NCI-H446 treated with DMSO at 0.1 percent for 48 hours (cell line): ENCODE measurements around the gene ST7.

ENCODE experiments used
- DNase-seq: peaks from one replicate; lab custom pipeline; 2025; lab: John Stamatoyannopoulos, UW

Gene ST7

DNA sequence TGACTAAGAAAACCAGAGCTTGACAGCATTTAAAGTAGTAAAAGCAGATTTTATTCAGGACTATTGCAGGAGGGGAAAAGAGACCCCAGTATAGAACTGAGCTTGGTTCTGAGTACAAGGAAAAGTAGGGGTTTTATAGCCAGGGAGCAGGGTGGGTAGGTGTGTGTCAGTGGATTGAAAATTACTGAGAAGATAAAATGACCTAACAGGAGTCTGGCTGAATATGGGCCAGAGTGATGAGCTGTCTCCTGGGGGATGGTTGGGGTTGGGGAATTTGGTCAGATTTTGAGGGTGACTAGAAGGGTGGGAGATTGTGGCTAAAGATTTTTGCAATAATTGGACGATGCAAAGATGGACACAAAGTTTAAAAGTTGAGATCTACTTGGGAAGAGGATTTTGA, 114.0 kb downstream of the ST7 start:
- no peak for DNase-seq

GRCh38 chr7:117068511-117069145, 115.3 kb downstream of the ST7 start:
- peak; percentile 68 for DNase-seq

- no peak for DNase-seq
Measured at GRCh38 chr7:117069379-117069778, 116.1 kb downstream of the ST7 start.

- no peak for DNase-seq
Measured at GRCh38 chr7:117071551-117071950, 118.2 kb downstream of the ST7 start.

GRCh38 chr7:117072620-117073118, 119.4 kb downstream of the ST7 start:
- DNase-seq: peak; percentile 88

DNA sequence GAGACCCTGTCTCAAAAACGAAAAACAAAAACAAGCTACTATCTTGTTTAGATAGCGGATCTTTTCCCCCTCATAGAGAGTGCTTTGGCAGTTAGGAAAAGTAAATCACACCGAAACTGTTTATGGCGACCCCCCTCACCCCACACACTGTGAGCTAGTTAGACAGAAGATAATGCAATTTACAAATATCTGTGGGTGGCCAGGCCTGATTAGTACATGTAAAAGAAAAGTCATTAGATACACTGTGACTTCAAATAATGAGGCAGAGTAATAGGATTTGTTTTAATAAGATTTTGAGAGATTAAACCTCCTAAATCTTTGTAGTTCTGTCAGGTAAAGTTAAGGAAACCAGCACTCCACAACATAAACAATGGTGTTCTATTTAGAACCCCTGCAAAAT, 121.1 kb downstream of the ST7 start:
- no peak for DNase-seq

- no peak for DNase-seq
Measured at GRCh38 chr7:117075934-117076333, 122.6 kb downstream of the ST7 start.

- DNase-seq: no peak
Measured at GRCh38 chr7:117076426-117076943, 123.2 kb downstream of the ST7 start.

GRCh38 chr7:117077658-117078057, 124.4 kb downstream of the ST7 start:
- no peak for DNase-seq

DNA sequence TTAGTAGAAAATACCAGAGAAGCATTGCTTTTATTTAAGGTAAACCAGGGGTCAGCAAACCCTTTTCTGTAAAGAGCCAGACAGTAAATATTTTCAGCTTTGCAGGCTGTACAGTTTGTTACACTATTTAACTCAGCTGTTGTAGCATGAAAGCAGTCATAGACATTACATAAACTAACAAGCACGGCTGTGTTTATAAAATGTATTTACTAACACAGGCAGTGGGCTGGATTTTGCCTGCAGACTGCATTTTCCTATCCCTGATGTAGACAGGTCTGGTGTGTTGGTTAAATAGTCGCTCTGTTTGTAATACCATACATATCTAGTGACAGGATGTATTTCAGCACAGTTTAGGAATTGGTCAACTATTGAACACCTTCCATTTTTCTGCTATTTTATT, 129.3 kb downstream of the ST7 start:
- DNase-seq: no peak

DNA sequence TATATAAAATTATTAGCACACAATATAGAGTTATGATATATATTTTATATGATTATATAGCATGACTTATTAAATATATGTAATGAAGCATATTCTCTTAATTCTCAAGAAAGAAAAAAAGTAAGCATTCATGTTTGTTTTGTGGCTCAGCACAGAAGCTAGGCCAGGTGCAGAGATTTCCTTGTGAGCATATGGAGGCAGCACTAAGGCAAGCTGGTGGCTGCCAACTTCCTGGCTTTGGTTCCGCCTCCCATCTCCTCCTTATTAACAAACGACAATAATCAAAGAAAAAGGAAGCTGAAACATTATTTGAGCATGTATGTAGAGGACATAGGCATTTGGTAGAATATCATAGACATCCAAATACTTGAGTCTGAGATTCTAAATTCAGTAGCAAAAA, 130.3 kb downstream of the ST7 start:
- no peak for DNase-seq

DNA sequence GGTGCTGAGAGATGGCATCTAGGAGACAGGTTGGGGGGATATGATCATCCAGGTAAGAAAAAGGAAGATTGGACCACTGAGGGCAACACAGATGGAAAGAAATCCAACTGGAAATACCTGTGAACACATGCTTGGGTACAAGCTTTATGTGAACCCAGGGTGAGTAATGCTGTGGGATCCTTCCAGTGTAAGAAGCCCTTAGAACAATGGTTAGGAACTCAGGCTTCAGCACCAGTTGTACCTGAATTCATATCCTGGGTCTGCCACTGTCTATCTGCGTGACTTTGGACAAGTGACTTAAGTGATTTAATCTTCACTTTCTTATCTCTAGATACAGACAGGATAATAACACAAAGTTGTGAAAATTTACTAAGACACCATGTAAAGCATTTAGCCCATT, 131.0 kb downstream of the ST7 start:
- no peak for DNase-seq

DNA sequence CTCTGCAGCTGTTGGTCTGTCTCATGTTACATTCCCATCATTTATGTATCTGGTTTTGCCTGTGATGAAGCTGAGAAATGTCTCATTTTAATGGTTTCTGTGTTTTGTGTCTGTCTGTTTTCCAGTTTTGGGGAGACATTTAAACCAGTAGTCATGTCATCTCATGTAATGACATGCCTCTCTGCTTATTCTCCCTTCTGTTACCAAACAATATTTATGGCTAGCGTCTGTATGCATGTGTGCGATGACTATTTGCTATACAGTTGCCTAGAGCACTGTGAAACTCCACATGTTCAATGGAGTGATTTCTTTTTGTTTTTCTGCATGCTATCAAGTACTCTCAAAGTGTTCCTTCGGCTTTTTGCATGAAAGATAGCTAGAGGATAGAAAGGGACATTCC, 132.0 kb downstream of the ST7 start:
- no peak for DNase-seq

DNA sequence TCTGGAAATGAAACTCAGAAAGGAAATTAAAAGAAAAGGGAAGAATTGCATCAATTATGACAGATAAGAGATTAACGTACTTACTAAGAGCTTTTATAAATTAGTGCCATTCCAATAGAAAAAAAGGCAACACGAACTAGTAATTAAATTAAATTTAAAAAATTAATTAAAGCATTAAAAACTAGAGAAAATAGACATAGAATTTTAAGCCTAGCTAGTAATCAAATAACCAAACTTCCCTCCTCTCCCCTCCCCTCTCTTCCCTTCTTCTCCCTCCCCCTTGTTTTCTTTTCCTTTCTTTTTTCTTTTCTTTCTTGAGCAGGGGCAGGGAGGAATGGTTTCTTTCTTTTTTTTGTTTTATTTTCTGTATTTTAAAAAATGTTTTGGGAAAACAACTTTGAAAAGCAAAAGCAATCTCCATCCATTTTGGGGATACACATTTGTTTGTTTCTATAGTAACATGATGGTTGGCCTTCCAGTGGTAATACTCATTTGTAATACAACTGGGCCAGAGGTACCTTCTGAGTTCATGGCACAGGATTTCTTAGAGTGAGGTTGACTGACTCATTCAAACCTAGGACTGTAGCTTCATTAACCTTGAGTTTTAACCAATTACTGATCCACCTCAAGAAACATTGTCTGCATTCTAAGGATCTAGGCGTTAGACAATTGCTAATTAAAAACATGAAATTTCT, 132.6 kb downstream of the ST7 start:
- DNase-seq: no peak

GRCh38 chr7:117086788-117087187, 133.5 kb downstream of the ST7 start:
- DNase-seq: no peak

DNA sequence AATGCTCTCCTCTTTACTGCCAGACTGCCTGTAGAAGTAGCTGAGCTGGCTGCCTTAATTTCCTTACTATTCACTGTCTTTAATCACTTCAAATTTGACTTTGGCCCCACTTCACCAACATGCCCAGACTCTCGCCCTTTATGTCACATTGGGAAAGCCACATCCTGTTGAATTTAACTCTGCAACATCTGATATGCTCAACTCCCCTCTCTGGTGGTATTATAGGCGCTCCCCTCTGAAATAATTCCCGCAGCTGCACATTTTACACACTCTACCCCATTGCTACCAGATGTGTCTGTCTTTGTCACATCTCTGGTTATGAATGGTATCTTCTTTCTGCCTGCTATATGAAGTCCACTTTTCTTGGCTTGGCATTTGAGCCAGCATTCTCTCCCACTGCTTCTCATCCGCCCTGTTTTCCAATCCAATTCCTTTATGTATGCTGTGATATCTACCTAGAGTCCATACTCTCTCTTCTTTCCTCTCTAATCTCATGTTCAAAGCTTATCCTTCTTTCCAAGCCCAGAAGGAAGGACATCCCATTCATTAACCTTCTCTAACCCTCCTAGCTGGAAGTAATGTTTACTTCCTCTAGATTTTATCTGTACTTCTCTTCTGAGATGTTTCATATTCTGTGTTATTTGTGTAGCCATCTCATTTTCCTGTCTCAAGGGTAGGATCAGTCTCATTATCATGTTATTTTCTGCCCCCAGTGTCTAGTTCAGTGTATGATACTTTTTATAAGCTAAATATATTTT, 134.5 kb downstream of the ST7 start:
- DNase-seq: no peak

GRCh38 chr7:117088623-117089194, 135.4 kb downstream of the ST7 start:
- DNase-seq: no peak

GRCh38 chr7:117090791-117091190, 137.5 kb downstream of the ST7 start:
- no peak for DNase-seq

- no peak for DNase-seq
Measured at GRCh38 chr7:117091721-117092120, 138.4 kb downstream of the ST7 start.

DNA sequence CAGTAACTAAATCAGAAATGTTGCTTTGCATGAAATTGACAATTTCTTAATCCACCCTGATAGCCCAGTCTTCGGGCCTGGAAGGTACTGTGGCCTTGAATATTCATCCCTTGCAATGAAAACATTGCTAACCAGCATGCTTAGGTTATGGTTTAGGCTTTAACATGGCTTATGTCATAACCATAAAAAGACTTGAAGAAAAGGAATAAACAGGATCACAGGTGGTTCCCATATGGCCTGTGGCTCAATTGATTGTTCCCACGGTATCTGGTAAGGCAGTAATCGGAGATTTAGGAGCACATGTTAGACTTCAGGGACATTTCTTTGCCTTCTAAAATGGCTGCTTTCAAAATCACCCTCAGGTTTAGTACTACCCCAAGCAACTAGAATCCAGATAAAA, 139.5 kb downstream of the ST7 start:
- DNase-seq: no peak

DNA sequence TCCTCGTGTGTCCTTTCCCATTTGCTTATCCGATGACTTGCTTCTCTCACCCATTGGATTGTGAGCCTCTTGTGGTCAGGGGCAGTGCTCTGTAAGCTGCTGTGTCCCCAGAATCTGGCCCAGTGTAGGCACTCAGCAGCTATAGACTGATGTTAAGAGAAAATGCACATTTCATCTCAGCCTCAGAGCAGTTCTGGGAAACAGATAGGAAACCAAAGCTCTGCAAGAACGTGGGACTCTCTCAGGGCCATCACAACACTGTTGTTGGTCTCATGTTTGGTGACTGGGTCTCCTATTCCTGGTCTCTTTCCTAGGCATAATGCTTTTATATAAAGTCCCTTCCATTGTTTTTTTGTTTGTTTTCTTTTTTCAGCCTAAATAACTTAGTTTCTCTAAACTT, 141.2 kb downstream of the ST7 start:
- DNase-seq: no peak

DNA sequence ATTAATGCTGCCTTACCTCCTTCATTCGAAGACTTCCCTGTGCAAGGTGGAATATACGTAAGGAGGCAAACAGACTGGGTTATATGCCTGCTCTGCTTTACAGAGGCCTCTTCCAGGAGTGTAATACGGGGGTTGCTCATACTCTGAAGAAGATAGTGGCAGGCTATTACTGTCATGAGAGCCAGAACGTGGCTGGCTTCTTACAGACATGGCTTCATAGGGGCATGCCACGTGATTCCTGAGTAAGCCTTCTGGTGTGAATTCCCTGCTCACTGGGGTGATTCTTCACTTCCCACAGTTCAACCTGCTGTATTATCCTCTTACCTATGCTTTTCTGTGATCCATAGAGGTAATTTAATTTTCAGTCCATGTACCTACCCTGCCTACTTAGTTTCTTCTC, 141.8 kb downstream of the ST7 start:
- DNase-seq: no peak

- DNase-seq: no peak
Measured at GRCh38 chr7:117096330-117096729, 143.0 kb downstream of the ST7 start.
